Suprapubic skin (tissue), 4 donors: ENCODE data around the gene GSKIP. TPM values are rescaled to one million over a fixed set of nuclear protein-coding genes. Genes with fewer than 3 reads are reported as not detected.

ENCODE experiments used
- DNase-seq, 2 donors: peaks; one replicate each; pipeline ENCODE4 v3.0.0-alpha.2; 2019; ENCODE audit warnings: low spot score in 2 of 2
- H3K27ac ChIP-seq: fragments of 200-600 bp; sonication (generic); one replicate; pipeline ENCODE4 v1.5.1; 2019
- H3K27me3 ChIP-seq: fragments of 200-600 bp; sonication (generic); one replicate; pipeline ENCODE4 v1.5.1; 2019
- H3K36me3 ChIP-seq: fragments of 200-600 bp; sonication (generic); one replicate; pipeline ENCODE4 v1.5.1; 2019
- H3K4me1 ChIP-seq: fragments of 200-600 bp; sonication (generic); one replicate; pipeline ENCODE4 v1.5.1; 2019
- H3K4me3 ChIP-seq: fragments of 200-600 bp; sonication (generic); one replicate; pipeline ENCODE4 v1.5.1; 2019; ENCODE audit warnings: mild to moderate bottlenecking
- H3K9me3 ChIP-seq: fragments of 200-600 bp; sonication (generic); one replicate; pipeline ENCODE4 v1.5.1; 2019
- EP300 ChIP-seq: sonication (generic); formaldehyde crosslinking; IDR thresholded peaks from one replicate; pipeline ENCODE4 v1.6.1; 2017; ENCODE audit warnings: antibody characterized with exemption
- POLR2A ChIP-seq, 2 donors: fragments of 450-650 bp; IDR thresholded peaks; one replicate each; pipeline ENCODE4 v1.6.1; 2017; ENCODE audit warnings: antibody characterized with exemption in 2 of 2, mild to moderate bottlenecking in 2 of 2, moderate library complexity in 2 of 2
- POLR2AphosphoS5 ChIP-seq, 3 donors: sonication (generic); formaldehyde crosslinking; IDR thresholded peaks; one replicate each; pipeline ENCODE4 v1.6.1; 2017; ENCODE audit warnings: antibody characterized with exemption in 3 of 3
- WGBS: methylation state at CpG from one replicate; pipeline ENCODE4 v1.1.5; 2018; 5-methylcytosine and 5-hydroxymethylcytosine counted together
- total RNA-seq, 4 donors: library from RNA; depleted of rRNA; stranded (reverse); fragments of >200 nt; gene quantifications; one replicate each; pipeline ENCODE4 v1.1.0, GENCODE V29; 2016
- TF ChIP-seq, protein P1 (sequence below), 2 donors: fragments of 200-600 bp in 1 of 2; fragments of 450-650 bp in 1 of 2; sonication (generic) in 1 of 2; IDR thresholded peaks; one replicate each; pipeline ENCODE4 v1.5.1; 2016 to 2019; ENCODE audit warnings: antibody characterized with exemption in 2 of 2, mild to moderate bottlenecking in 1 of 2, moderate library complexity in 1 of 2

Gene GSKIP
- total RNA-seq, 4 donors from 2014 or later = 7.9 to 50.1 (median 24.7) TPM

DNA sequence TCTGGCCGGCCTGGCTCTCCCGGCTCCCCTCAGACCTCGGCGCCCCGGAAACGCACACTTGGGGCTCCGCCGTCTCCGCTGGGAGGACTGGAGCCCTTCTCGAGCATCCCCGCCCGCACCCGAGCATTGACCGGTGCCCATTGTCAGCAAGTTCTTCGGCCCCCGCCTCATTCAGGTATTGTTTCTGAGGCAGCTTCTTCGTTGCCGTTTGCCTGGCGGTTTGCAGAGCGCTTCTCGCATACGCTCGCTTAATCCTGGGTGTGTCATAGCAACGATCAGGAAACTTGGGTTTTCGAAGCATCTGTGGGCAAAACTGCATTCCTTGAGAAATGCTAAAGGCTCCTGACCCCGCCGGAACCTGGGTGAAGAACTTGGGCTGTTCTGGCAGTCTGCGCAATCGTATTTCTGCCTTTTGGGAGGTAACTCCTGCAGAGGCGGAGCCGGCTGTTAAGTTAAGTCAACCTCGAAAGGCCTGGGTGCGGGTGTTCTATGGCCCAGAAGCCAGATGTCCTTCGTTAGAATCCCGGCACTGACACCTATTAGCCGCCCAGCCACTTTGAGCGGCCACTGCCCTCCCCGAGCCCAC, 518 bp downstream of the GSKIP start:
- peaks cover 36% of the 10 kb centered on the region for H3K4me1 ChIP-seq
- peak overlapping the region; percentile 98 for H3K27ac ChIP-seq
- H3K27me3 ChIP-seq = no peaks in the 10 kb centered on the region
- no peak for TF ChIP-seq EP300
- peak in 1 of 2 donors; percentile 74 for DNase-seq
- H3K9me3 ChIP-seq = no peaks in the 10 kb centered on the region
- 3% methylated on average over 12 of the region's 38 CpGs for WGBS
- peak overlapping the region; percentile 99 for H3K4me3 ChIP-seq
- no peaks in the 10 kb centered on the region for H3K36me3 ChIP-seq

DNA sequence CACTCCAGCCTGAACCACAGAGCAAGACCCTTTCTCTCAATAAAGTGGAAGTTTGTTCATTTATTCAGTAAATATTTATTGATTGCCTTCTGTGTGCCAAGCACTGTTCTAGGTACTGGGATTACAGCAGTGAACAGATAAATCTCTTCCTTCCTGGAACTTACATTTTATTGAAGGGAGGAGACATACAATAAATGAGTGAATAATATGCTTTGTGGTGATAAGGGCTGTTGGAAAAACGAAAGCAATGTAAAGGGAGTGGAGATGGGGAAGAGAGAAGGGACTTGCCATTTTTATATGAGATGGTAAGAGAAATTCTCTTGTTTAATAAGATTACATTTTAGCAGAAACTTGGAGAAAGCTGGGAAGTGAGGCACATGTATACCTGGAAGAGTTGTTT, 1.6 kb downstream of the GSKIP start:
- 44% methylated on average over 1 of the region's 1 CpG for WGBS
- H3K9me3 ChIP-seq = no peaks in the 10 kb centered on the region
- H3K27me3 ChIP-seq = no peaks in the 10 kb centered on the region
- no peak for DNase-seq
- no peaks in the 10 kb centered on the region for H3K36me3 ChIP-seq
- no peak overlapping the region for H3K27ac ChIP-seq
- H3K4me1 ChIP-seq = peaks cover 35% of the 10 kb centered on the region
- no peak overlapping the region for H3K4me3 ChIP-seq
- TF ChIP-seq EP300 (no peak), POLR2AphosphoS5 (IDR thresholded peaks at IDR 0.05) (no peak), POLR2A (IDR thresholded peaks at IDR 0.05) (no peak)
- TF ChIP-seq, protein P1, sequence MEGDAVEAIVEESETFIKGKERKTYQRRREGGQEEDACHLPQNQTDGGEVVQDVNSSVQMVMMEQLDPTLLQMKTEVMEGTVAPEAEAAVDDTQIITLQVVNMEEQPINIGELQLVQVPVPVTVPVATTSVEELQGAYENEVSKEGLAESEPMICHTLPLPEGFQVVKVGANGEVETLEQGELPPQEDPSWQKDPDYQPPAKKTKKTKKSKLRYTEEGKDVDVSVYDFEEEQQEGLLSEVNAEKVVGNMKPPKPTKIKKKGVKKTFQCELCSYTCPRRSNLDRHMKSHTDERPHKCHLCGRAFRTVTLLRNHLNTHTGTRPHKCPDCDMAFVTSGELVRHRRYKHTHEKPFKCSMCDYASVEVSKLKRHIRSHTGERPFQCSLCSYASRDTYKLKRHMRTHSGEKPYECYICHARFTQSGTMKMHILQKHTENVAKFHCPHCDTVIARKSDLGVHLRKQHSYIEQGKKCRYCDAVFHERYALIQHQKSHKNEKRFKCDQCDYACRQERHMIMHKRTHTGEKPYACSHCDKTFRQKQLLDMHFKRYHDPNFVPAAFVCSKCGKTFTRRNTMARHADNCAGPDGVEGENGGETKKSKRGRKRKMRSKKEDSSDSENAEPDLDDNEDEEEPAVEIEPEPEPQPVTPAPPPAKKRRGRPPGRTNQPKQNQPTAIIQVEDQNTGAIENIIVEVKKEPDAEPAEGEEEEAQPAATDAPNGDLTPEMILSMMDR (IDR thresholded peaks at IDR 0.05) = no peak

DNA sequence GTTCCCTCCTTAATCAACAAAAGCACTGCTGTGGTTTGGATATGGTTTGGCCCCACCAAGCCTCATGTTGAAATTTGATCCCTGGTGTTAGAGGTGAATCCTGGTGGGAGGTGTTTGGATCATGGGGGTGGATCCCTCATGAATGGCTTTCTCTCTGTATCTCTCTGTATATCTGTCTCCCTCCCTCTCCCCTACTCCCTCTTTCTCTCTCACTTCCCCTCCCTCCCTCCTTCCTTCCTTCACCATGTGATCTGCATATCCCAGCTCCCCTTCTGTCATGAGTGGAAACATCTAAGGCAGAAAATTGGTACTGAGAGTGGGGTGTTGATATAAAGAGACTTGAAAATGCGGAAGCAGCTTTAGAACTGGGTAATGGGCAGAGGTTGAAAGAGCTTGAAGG, 5.2 kb downstream of the GSKIP start:
- TF ChIP-seq, protein P1 (IDR thresholded peaks at IDR 0.05) = no peak
- TF ChIP-seq EP300 (no peak), POLR2AphosphoS5 (IDR thresholded peaks at IDR 0.05) (no peak), POLR2A (IDR thresholded peaks at IDR 0.05) (no peak)
- 97% methylated on average over 1 of the region's 1 CpG for WGBS
- H3K27me3 ChIP-seq = no peaks in the 10 kb centered on the region
- DNase-seq = no peak
- H3K36me3 ChIP-seq = no peaks in the 10 kb centered on the region
- no peak overlapping the region for H3K4me3 ChIP-seq
- no peaks in the 10 kb centered on the region for H3K9me3 ChIP-seq
- H3K4me1 ChIP-seq = peaks cover 15% of the 10 kb centered on the region
- no peak overlapping the region for H3K27ac ChIP-seq

DNA sequence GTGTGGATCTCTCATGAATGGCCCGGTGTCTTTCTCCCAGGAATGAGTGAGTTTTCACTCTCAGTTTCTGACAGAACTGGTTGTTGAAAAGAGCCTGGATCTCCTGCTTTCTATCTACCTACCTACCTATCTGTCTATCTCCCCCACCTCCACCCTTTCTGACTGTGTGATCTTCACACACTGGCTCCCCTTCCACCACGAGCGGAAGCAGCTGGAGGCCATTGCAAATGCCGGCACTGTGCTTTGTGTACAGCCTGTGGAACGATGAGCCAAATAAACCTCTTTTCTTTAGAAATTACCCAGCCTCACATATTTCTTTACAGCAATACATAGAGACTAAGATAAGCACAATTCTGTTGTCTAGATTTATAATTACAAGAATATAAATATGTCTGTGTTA, 7.2 kb downstream of the GSKIP start:
- Histone ChIP-seq H3K36me3 (no peaks in the 10 kb centered on the region), H3K27me3 (no peaks in the 10 kb centered on the region), H3K27ac (no peak overlapping the region), H3K4me3 (no peak overlapping the region), H3K4me1 (no peaks in the 10 kb centered on the region), H3K9me3 (no peaks in the 10 kb centered on the region)
- DNase-seq = no peak
- WGBS = 89% methylated on average over 5 of the region's 5 CpGs
- TF ChIP-seq, protein P1 (IDR thresholded peaks at IDR 0.05) = no peak

DNA sequence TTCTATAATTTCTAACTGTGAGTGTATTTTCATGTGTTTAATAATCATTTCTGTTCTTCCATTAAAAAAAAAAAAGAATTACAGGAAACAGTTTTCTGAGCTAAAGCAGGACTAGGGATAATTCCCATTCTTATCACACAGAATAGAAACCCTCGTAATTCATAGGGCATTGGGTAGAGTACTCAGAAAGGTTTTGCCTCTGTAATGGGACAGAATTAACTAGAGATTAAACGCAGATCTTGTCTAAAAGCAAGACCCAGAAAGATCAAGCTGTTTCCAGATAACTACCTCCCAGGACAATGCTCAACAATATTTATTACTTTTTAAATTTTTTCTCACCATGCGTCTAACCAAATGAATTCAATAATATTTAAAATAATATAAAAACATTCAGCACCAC, 10.2 kb downstream of the GSKIP start:
- Histone ChIP-seq H3K27me3 (no peaks in the 10 kb centered on the region), H3K4me3 (no peak overlapping the region), H3K36me3 (no peaks in the 10 kb centered on the region), H3K27ac (no peak overlapping the region), H3K9me3 (no peaks in the 10 kb centered on the region), H3K4me1 (no peaks in the 10 kb centered on the region)
- 97% methylated on average over 3 of the region's 3 CpGs for WGBS
- DNase-seq = no peak
- TF ChIP-seq POLR2A (IDR thresholded peaks at IDR 0.05) = no peak
- TF ChIP-seq POLR2AphosphoS5 (IDR thresholded peaks at IDR 0.05) = no peak
- no peak for TF ChIP-seq EP300
- TF ChIP-seq, protein P1 (IDR thresholded peaks at IDR 0.05) = no peak

DNA sequence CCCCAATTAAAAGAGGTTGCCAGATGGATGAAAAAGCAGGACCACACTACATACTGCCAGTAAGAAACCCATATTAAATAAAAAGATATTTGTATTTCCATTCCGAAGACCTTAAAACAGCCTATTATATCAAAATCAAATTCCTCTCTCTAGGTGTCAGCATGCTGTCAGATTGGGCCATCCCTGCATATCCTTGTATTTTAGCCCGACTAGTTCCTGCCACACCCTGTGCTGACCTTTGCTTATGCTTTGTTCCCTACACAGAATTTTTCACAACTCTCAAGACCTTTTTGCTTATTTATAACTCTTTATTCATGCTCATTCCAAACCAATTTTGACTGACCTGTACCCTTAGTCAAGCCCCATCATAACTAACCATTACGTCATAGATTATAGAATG, 12.8 kb downstream of the GSKIP start:
- H3K27ac ChIP-seq = no peak overlapping the region
- no peaks in the 10 kb centered on the region for H3K36me3 ChIP-seq
- no peaks in the 10 kb centered on the region for H3K9me3 ChIP-seq
- no peaks in the 10 kb centered on the region for H3K4me1 ChIP-seq
- TF ChIP-seq, protein P1 (IDR thresholded peaks at IDR 0.05) = no peak
- TF ChIP-seq EP300 = no peak
- TF ChIP-seq POLR2AphosphoS5 (IDR thresholded peaks at IDR 0.05) = no peak
- TF ChIP-seq POLR2A (IDR thresholded peaks at IDR 0.05) = no peak
- 82% methylated on average over 3 of the region's 3 CpGs for WGBS
- H3K4me3 ChIP-seq = no peak overlapping the region
- no peaks in the 10 kb centered on the region for H3K27me3 ChIP-seq
- DNase-seq = no peak
